Measurements from ENCODE around the gene CCDC167. TPM values are rescaled to one million over a fixed set of nuclear protein-coding genes. Genes with fewer than 3 reads are reported as not detected.

The CCDC167 gene
- total RNA-seq (8.3 and 12.8 TPM in 2 replicates), polyA plus RNA-seq (35.7 and 40.4 TPM in 2 replicates), polyA minus RNA-seq (ENCODE audit: low replicate concordance) (12.1 and 15.9 TPM in 2 replicates)
- 30.3 and 36.6 TPM in 2 replicates for polyA plus RNA-seq (2012)

GRCh38 chr6:37499433-37500293 is at the start of gene CCDC167:
Gene CCDC167 (minus strand): TSS chr6:37499893. CDS start chr6:37499863, 30 bp downstream.
- Histone ChIP-seq H3K27ac (ENCODE audit: insufficient read depth, low read length) (peak within 1 kb of the TSS; percentile 84), H3K4me1 (ENCODE audit: control insufficient read depth, extremely low read depth, insufficient read depth, low read length) (no peaks in the 10 kb centered on the region), H3K9ac (ENCODE audit: insufficient read depth, low read length) (peak within 1 kb of the TSS; percentile 73), H3K79me2 (ENCODE audit: control insufficient read depth, insufficient read depth, low read length) (no peaks in the 10 kb centered on the region), H3K4me3 (replicated peaks in 1 of 4; ENCODE audit: control extremely low read depth in 1 of 4, insufficient read depth in 1 of 4, low read depth in 3 of 4, low read length in 4 of 4) (peak within 1 kb of the TSS; percentile 73 to 85 (median 78)), H3K27me3 (ENCODE audit: control insufficient read depth, insufficient read depth, low read length) (peaks cover 11% of the 10 kb centered on the region), H2AFZ (ENCODE audit: low read length) (peak within 1 kb of the TSS; percentile 99), H4K20me1 (ENCODE audit: control insufficient read depth, extremely low read depth, insufficient read depth, low read length) (no peaks in the 10 kb centered on the region), H3K4me2 (ENCODE audit: extremely low read depth, insufficient read depth, low read length) (peak within 1 kb of the TSS; percentile 91), H3K9me3 (ENCODE audit: control insufficient read depth, insufficient read depth, low read depth, low read length) (no peaks in the 10 kb centered on the region), H3K36me3 (ENCODE audit: control insufficient read depth, insufficient read depth, low read length) (no peaks in the 10 kb centered on the region)
- DNase-seq (ENCODE audit: low read depth in 2 of 2), result peak; percentile 95 to 97
- TF ChIP-seq, protein P1, sequence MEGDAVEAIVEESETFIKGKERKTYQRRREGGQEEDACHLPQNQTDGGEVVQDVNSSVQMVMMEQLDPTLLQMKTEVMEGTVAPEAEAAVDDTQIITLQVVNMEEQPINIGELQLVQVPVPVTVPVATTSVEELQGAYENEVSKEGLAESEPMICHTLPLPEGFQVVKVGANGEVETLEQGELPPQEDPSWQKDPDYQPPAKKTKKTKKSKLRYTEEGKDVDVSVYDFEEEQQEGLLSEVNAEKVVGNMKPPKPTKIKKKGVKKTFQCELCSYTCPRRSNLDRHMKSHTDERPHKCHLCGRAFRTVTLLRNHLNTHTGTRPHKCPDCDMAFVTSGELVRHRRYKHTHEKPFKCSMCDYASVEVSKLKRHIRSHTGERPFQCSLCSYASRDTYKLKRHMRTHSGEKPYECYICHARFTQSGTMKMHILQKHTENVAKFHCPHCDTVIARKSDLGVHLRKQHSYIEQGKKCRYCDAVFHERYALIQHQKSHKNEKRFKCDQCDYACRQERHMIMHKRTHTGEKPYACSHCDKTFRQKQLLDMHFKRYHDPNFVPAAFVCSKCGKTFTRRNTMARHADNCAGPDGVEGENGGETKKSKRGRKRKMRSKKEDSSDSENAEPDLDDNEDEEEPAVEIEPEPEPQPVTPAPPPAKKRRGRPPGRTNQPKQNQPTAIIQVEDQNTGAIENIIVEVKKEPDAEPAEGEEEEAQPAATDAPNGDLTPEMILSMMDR (conservative IDR thresholded peaks at IDR 0.05 in 1 of 2, IDR thresholded peaks at IDR 0.05 in 1 of 2; ENCODE audit: low read depth in 1 of 2, low read length in 2 of 2), result no peak
- TF ChIP-seq EZH2 (IDR thresholded peaks at IDR 0.05; ENCODE audit: low read length, missing control alignments), result no peak

- peaks cover 13% of the 10 kb centered on the region for H3K4me1 ChIP-seq (ENCODE audit: control insufficient read depth, extremely low read depth, insufficient read depth, low read length)
- H3K36me3 ChIP-seq (ENCODE audit: control insufficient read depth, insufficient read depth, low read length), result no peaks in the 10 kb centered on the region
- H4K20me1 ChIP-seq (ENCODE audit: control insufficient read depth, extremely low read depth, insufficient read depth, low read length), result no peaks in the 10 kb centered on the region
- TF ChIP-seq EZH2 (IDR thresholded peaks at IDR 0.05; ENCODE audit: low read length, missing control alignments), result no peak
- TF ChIP-seq, protein P1 (conservative IDR thresholded peaks at IDR 0.05 in 1 of 2, IDR thresholded peaks at IDR 0.05 in 1 of 2; ENCODE audit: low read depth in 1 of 2, low read length in 2 of 2), result no peak
- no peak overlapping the region for H2AFZ ChIP-seq (ENCODE audit: low read length)
- no peak overlapping the region for H3K4me2 ChIP-seq (ENCODE audit: extremely low read depth, insufficient read depth, low read length)
- no peak overlapping the region for H3K9ac ChIP-seq (ENCODE audit: insufficient read depth, low read length)
- peaks cover 13% of the 10 kb centered on the region for H3K27me3 ChIP-seq (ENCODE audit: control insufficient read depth, insufficient read depth, low read length)
- no peaks in the 10 kb centered on the region for H3K9me3 ChIP-seq (ENCODE audit: control insufficient read depth, insufficient read depth, low read depth, low read length)
- no peak overlapping the region for H3K27ac ChIP-seq (ENCODE audit: insufficient read depth, low read length)
- H3K4me3 ChIP-seq (replicated peaks in 1 of 4; ENCODE audit: control extremely low read depth in 1 of 4, insufficient read depth in 1 of 4, low read depth in 3 of 4, low read length in 4 of 4), result no peak overlapping the region
- DNase-seq (ENCODE audit: low read depth in 2 of 2), result no peak
- H3K79me2 ChIP-seq (ENCODE audit: control insufficient read depth, insufficient read depth, low read length), result no peaks in the 10 kb centered on the region
Observed at GRCh38 chr6:37549154-37549553, 49.5 kb upstream of the CCDC167 start.

GRCh38 chr6:37548067-37548674 is 48.5 kb upstream of the CCDC167 start:
- Histone ChIP-seq H3K4me2 (ENCODE audit: extremely low read depth, insufficient read depth, low read length) (no peak overlapping the region), H4K20me1 (ENCODE audit: control insufficient read depth, extremely low read depth, insufficient read depth, low read length) (no peaks in the 10 kb centered on the region)

More at GRCh38 chr6:37548067-37548674, 48.5 kb upstream of the CCDC167 start:
- peak overlapping the region; percentile 27 for H2AFZ ChIP-seq (ENCODE audit: low read length)
- H3K9ac ChIP-seq (ENCODE audit: insufficient read depth, low read length), result no peak overlapping the region
- H3K27ac ChIP-seq (ENCODE audit: insufficient read depth, low read length), result no peak overlapping the region
- peaks cover 4% of the 10 kb centered on the region for H3K4me1 ChIP-seq (ENCODE audit: control insufficient read depth, extremely low read depth, insufficient read depth, low read length)
- H3K79me2 ChIP-seq (ENCODE audit: control insufficient read depth, insufficient read depth, low read length), result no peaks in the 10 kb centered on the region
- H3K9me3 ChIP-seq (ENCODE audit: control insufficient read depth, insufficient read depth, low read depth, low read length), result no peaks in the 10 kb centered on the region
- no peak overlapping the region for H3K4me3 ChIP-seq (replicated peaks in 1 of 4; ENCODE audit: control extremely low read depth in 1 of 4, insufficient read depth in 1 of 4, low read depth in 3 of 4, low read length in 4 of 4)
- no peak for DNase-seq (ENCODE audit: low read depth in 2 of 2)
- TF ChIP-seq, protein P1 (conservative IDR thresholded peaks at IDR 0.05 in 1 of 2, IDR thresholded peaks at IDR 0.05 in 1 of 2; ENCODE audit: low read depth in 1 of 2, low read length in 2 of 2), result no peak
- no peak for TF ChIP-seq EZH2 (IDR thresholded peaks at IDR 0.05; ENCODE audit: low read length, missing control alignments)
- H3K36me3 ChIP-seq (ENCODE audit: control insufficient read depth, insufficient read depth, low read length), result no peaks in the 10 kb centered on the region
- H3K27me3 ChIP-seq (ENCODE audit: control insufficient read depth, insufficient read depth, low read length), result peaks cover 20% of the 10 kb centered on the region

Data from fibroblast of lung (primary cell).